NCI-H1092 treated with DMSO at 0.1 percent for 48 hours (cell line): Measurements from ENCODE around the gene TGFBR3L.

ENCODE experiments used
- DNase-seq: peaks from one replicate; lab custom pipeline; 2025; lab: John Stamatoyannopoulos, UW

TGFBR3L gene

GRCh38 chr19:7904074-7905020, 10.3 kb upstream of the TGFBR3L start:
- DNase-seq = no peak

- DNase-seq = no peak
Measured at GRCh38 chr19:7905268-7905667, 9.4 kb upstream of the TGFBR3L start.

GRCh38 chr19:7905859-7906258, 8.8 kb upstream of the TGFBR3L start:
- no peak for DNase-seq

GRCh38 chr19:7907122-7907521, 7.5 kb upstream of the TGFBR3L start:
- DNase-seq = no peak

- DNase-seq = no peak
Measured at GRCh38 chr19:7907544-7907943, 7.1 kb upstream of the TGFBR3L start.

GRCh38 chr19:7908078-7908699, 6.4 kb upstream of the TGFBR3L start:
- DNase-seq = no peak

GRCh38 chr19:7908742-7909461, 5.7 kb upstream of the TGFBR3L start:
- no peak for DNase-seq

GRCh38 chr19:7909471-7910067, 5.1 kb upstream of the TGFBR3L start:
- DNase-seq = no peak

GRCh38 chr19:7910321-7911161, 4.1 kb upstream of the TGFBR3L start:
- no peak for DNase-seq

GRCh38 chr19:7911508-7912143, 3.0 kb upstream of the TGFBR3L start:
- DNase-seq = no peak

- no peak for DNase-seq
Measured at GRCh38 chr19:7912144-7912696, 2.4 kb upstream of the TGFBR3L start.

GRCh38 chr19:7912697-7913564, 1.7 kb upstream of the TGFBR3L start:
- no peak for DNase-seq

GRCh38 chr19:7913652-7914051, 978 bp upstream of the TGFBR3L start:
- no peak for DNase-seq

GRCh38 chr19:7914099-7914498, 531 bp upstream of the TGFBR3L start:
- no peak for DNase-seq

- no peak for DNase-seq
Measured at GRCh38 chr19:7915250-7916102, 846 bp downstream of the TGFBR3L start.

- no peak for DNase-seq
Measured at GRCh38 chr19:7916103-7916954, 1.7 kb downstream of the TGFBR3L start.

GRCh38 chr19:7916955-7917266, 2.3 kb downstream of the TGFBR3L start:
- no peak for DNase-seq
